HG02970 (cell line): ENCODE results near the gene CSH2.
"Not testable (repeated sequence)": the region's sequence is repeated elsewhere in the genome, so short reads cannot be mapped to it uniquely, and the experiment has no call there.

Experiments
- ATAC-seq: cut with Tn5 transposase; IDR thresholded peaks from one replicate; pipeline ENCODE4 v1.9.1; 2021; ENCODE audit warnings: mild to moderate bottlenecking, moderate library complexity, moderate number of reproducible peaks; ENCODE audit not compliant: unreplicated experiment, low FRiP score

Gene CSH2

DNA sequence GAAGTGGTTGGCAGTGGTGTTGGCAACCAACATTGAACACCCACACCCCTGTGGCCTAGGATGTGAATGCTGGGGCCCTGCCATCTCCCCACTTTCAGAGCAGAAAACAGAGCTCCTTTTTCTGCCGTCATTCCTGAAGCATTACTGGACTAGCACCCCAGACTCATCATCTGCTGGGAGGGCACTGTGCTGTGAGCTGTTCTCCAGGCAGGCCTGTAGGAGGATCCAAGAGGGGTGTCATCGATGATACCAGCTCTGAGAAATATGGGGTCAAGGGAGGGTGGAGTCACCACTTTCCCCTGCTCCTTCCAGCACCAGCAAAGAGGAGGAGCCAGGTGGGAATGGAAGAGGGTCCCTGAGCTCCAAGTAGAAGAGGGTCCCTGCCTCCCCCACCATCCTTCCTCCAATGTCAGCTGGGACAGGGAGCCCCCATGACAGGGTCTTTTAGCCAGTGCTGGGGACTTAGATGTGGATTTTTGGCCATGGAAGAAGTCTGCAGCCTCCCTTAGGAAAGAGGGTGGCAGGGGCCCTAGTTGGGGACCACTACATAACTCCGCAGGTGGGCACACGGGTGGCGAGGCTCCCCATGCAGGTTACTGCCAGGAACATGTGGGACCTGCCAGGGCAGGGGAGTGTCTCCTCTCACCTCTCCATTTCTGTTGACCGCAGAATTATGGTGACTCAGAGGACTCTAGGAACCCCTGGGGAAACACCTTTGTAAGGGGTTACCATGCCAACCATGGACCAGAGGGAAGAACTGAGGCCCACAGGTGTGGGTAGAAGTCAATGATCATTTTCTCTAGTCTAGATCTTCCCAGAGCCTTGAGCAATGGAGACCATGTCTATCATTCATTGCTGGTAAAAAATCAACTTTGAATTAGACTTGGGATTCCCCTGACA is 25.7 kb upstream of the CSH2 start:
- not testable (repeated sequence) for ATAC-seq

DNA sequence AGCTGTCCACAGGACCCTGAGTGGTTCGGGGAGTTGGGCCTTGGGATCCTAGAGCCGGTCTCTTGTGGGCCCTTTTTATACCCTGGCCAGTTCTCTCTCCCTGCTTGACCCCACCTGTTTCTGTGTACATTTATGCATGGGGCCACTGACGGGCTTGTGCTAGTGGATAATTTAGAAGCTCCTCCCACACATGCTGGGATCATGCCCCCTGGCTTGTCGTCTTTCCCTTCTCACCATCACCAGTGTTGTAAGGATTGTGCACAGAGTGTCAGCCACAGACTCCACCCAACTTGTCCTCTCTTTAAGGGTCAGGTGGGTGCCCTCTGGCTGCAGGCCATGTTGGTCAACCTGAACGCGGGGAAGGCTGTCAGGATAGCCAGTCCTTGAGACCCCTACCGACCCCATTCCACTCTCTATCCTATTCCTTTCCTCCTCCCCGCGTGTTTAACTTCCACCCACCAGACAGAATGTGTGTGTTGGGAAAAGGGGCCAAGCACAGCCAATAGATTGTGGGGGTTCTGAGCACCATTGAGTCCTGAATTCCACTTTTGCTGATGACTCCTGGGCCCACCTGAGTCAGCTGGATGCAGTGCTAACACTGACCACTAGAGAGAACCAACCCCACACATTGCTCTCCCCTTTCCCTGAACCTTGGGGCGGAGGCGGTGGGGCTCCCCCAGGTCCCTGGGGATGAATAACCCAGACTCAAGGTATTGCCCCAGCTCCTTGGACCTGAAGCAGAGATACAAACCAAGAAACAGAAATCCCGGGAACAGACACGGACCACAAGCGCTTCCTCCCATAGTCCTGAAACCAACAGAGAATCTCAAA is 23.3 kb upstream of the CSH2 start, which contains the start of gene CSH1:
Gene CSH1, minus strand, starts transcription at position 51 of the 831 bp plus-strand sequence. CDS start 63 bp downstream, outside the sequence.
- not testable (repeated sequence) for ATAC-seq

DNA sequence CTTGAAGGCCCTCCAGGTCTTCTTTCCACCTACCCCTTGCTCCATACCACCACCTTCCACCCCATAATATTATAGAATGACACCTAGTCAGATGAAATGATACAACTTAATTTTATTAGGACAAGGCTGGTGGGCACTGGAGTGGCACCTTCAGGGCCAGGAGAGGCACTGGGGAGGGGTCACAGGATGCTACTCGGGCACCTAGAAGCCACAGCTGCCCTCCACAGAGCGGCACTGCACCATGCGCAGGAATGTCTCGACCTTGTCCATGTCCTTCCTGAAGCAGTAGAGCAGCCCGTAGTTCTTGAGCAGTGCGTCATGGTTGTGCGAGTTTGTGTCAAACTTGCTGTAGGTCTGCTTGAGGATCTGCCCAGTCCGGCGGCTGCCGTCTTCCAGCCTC is 21.3 kb upstream of the CSH2 start:
- not testable (repeated sequence) for ATAC-seq

DNA sequence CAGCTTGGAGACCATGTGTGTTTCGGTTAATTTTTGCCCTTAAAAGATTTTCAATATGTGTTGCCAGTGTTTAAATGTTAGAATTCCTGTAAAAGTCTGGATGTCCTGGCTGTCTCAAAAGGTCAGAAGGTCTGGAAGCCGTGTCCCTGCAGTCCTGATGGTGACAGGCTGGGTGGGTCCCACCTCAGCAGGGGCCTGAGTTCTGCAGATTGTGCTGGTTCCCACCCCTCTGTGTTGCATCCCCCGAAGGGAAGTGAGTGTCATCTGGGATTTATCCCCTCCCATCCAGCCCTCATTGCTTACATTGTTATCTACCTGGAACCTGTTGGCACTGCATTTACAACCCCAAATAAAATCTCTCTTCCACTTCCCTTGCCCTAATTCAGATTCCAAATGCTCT is 20.5 kb upstream of the CSH2 start:
- ATAC-seq, result not testable (repeated sequence)

DNA sequence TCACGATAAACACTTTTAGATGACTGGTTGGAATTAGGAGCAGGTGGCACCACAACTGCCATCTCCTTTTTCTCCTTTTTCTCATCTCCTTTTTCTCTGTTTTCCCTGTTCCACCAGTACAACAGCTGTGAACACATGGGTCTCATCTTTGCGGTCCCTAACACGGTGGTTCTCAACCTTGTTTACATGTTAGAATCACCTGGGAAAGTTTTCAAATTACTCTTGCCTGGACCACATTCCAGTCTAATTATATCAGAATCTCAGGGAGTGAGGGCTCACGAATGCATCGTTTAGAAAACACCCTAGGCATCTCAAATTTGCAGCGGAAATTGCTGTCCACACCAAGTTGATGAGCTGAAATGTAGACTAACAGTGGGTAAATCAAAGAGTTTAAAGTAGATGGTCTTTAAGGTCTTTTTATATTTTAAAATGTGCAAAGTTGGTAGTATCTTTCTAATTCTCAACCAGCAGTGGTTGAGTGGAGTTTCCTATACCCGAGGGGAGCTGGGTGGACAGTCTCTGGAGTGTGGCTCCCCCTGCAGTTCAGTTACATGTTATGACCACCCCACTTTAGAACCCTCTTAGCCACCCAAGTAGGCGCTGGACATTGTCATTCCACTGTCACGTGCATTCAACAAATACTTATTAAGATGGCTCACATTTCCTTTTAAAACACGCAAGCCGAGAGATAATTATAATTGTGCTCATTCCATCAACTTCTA is 19.0 kb upstream of the CSH2 start:
- ATAC-seq, result not testable (repeated sequence)

DNA sequence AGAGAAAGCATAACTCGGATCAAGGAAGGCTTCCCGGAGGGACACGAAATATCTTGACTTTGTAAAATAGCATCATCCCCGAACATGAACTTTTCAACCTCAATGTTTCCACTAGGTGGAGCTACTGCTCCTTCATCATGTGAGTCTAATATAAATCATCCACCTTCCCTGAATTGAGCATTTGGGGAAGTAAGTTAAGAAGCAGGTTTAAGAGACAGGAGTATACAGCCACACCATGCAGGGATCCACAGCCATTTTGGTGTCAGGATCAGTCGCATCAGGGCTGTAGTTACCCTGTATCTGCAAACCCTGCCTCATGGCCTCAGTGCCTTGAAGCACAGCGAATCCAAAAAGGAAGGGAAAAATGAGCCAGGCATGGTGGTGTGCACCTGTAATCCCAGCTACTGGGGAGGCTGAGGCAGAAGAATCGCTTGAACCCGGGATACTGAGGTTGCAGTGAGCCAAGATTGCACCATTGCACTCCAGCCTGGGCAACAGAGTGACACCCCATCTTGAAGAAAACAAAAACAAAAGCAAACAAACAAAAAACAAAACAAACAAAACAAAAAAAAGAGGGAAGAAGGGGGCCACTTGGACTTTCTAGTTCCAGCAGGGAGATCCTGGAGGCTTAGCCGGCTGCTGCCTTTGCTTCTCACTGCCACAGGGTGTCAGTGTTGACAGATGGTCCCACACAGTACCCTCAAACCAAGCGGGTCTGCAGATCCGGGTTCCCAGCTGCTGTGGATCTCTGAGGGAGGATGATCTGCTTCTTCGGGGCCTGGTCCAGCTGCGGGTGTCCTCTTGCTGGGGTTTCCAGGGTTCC is 15.8 kb upstream of the CSH2 start:
- not testable (repeated sequence) for ATAC-seq

DNA sequence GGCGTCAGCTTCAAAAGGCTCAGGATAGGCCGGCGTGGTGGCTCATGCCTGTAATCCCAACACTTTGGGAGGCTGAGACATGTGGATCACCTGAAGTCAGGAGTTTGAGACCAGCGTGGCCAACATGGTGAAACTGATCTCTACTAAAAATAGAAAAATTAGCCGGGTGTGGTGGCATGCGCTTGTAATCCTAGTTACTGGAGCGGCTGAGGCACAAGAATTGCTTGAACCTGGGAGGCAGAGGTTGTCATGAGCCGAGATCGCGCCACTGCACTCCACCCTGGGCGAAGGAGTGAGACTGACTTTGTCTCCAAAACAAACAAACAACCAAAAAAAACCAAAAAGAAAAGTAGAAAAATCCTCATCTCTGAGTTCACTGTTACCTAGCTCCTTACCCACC is 11.6 kb upstream of the CSH2 start:
- ATAC-seq, result not testable (repeated sequence)

DNA sequence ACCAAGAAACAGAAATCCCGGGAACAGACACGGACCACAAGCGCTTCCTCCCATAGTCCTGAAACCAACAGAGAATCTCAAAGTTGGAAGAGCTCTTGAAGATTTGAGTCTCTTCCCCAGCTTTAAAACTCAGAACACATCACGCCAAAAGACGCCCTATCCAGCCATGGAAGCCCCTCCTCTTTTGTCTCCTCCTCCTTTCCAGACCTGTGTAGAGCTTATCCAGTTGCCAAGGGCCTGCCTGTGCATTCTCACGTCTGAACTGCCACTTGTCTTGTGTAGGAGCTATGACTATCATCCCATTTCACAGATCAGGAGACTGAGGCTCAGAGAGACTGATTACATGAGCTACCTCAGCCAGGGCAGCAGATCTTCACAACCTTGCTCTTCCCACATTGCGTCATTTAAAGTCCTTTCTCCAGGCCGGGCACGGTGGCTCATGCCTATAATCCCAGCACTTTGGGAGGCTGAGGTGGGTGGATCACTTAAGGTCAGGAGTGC is 9.2 kb upstream of the CSH2 start:
- not testable (repeated sequence) for ATAC-seq

DNA sequence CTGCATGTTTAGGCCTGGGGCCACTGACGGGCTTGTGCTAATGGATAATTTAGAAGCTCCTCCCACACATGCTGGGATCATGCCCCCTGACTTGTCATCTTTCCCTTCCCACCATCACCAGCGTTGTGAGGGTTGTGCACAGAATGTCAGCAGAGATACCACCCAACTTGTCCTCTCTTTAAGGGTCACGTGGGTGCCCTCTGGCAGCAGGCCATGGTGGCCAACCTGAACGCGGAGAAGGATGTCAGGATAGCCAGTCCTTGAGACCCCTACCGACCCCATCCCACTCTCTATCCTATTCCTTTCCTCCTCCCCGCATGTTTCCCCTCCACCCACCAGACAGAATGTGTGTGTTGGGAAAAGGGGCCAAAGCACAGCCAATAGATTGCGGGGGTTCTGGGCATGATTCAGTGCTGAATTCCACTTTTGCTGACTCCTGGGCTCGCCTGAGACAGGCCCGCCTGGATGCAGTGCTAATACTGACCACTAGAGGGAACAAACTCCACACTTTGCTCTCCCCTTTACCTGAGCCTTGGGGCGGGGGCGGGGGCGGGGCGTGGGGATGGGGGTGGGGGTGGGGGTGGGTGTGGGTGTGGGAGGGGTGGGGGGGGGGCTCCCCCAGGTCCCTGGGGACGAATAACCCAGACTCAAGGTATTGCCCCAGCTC is 8.6 kb upstream of the CSH2 start, which contains the start of gene GH2:
Gene GH2, minus strand, starts transcription at position 10 of the 667 bp plus-strand sequence. CDS start 143 bp downstream, outside the sequence.
- ATAC-seq, result no peak

DNA sequence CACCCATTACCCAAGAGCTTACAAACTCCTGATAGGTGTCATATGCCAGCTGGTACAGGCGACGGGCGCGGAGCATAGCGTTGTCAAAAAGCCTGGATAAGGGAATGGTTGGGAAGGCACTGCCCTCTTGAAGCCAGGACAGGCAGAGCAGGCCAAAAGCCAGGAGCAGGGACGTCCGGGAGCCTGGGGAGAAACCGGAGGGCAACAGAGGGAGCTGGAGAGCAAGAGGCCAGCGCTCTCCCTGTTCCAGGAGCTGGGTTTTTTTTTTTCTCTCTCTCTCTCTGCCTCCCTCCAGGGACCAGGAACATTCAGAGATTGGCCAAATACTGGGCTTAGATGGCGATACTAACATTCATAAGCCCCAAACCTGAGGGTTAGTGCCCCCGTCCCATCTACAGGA is 7.9 kb upstream of the CSH2 start:
- not testable (repeated sequence) for ATAC-seq

DNA sequence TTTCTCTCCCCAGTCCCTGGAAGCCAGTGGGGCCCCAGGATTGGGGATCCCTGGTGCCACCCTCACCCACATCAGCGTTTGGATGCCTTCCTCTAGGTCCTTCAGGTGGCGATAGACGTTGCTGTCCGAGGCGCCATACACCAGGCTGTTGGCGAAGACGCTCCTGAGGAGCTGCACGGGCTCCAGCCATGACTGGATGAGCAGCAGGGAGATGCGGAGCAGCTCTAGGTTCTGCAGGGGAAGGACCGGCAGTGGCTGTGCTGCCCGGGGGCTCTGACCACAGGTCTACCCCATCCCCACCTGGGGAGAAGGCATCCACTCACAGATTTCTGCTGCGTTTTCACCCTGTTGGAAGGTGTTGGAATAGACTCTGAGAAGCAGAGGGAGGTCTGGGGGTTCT is 7.2 kb upstream of the CSH2 start:
- ATAC-seq, result no peak

DNA sequence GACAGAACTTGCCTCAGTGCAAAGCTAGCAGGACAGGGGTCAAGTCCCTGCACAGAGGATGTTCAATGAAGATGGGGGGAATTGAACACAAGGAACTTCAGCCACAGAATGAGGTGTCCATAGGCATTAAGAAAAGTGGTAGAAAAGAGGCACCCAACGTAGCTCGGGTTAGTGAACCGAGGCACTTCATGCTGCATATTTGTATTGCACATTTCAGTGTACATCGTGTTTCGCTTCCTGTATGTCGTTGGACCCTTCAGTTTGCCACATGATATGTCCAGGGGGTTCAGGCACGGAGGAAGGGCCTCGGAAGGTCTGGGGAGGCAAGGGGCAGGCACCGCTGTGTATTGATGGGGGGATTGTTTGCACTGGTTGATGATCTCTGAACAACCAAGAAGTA is 4.9 kb upstream of the CSH2 start:
- ATAC-seq, result not testable (repeated sequence)

DNA sequence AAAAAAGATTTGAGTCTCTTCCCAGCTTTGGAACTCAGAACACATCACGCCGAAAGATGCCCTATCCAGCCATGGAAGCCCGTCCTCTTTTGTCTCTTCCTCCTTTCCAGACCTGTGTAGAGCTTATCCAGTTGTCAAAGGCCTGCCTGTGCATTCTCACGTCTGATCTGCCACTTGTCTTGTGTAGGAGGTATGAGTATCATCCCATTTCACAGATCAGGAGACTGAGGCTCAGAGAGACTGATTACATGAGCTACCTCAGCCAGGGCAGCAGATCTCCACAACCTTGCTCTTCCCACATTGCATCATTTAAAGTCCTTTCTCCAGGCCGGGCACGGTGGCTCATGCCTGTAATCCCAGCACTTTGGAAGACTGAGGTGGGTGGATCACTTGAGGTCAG is 1.2 kb upstream of the CSH2 start:
- not testable (repeated sequence) for ATAC-seq

DNA sequence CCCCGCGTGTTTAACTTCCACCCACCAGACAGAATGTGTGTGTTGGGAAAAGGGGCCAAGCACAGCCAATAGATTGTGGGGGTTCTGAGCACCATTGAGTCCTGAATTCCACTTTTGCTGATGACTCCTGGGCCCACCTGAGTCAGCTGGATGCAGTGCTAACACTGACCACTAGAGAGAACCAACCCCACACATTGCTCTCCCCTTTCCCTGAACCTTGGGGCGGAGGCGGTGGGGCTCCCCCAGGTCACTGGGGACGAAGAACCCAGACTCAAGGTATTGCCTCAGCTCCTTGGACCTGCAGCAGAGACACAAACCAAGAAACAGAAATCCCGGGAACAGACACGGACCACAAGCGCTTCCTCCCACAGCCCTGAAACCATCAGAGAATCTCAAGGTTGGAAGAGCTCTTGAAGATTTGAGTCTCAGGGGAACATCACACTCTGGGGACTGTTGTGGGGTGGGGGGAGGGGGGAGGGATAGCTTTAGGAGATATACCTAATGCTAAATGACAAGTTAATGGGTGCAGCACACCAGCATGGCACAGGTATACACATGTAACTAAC is 667 bp upstream of the CSH2 start:
- ATAC-seq, result not testable (repeated sequence)

DNA sequence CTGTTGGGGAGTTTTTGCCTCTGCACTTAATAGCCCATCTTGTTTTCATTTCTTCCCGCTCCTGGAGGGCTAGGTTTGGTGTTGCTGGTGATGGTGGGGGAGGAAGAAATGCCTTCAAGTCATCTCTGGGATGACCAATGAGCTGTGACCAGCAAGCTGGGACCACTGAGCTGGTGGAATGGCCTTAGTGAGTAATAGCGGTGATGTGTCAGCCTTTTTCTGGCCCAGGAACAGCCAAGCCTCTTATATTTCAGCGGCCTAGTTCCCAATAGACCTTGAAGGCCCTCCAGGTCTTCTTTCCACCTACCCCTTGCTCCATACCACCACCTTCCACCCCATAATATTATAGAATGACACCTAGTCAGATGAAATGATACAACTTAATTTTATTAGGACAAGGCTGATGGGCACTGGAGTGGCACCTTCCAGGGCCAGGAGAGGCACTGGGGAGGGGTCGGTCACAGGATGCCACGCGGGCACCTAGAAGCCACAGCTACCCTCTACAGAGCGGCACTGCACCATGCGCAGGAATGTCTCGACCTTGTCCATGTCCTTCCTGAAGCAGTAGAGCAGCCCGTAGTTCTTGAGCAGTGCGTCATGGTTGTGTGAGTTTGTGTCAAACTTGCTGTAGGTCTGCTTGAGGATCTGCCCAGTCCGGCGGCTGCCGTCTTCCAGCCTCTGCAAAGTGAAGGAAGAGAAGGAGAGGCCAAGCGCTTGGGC is 1.7 kb downstream of the CSH2 start:
- not testable (repeated sequence) for ATAC-seq

DNA sequence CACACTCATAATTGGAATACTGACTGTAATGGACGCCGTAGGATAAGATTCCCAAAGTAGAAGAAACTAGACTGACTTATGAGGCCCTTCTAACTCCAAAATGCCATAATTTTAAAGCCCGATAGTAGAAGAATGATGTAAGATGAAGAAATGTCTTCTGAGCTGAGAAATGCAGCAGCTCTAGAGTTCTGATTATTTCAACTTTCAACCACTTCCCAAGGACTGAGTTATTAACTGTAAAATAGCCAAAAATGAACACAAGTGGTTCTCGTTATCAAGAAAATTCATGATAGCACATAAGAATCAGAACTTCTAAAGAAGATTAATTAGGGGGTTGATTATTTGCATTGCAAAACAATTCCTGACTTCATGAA is 3.2 kb downstream of the CSH2 start:
- ATAC-seq, result not testable (repeated sequence)

DNA sequence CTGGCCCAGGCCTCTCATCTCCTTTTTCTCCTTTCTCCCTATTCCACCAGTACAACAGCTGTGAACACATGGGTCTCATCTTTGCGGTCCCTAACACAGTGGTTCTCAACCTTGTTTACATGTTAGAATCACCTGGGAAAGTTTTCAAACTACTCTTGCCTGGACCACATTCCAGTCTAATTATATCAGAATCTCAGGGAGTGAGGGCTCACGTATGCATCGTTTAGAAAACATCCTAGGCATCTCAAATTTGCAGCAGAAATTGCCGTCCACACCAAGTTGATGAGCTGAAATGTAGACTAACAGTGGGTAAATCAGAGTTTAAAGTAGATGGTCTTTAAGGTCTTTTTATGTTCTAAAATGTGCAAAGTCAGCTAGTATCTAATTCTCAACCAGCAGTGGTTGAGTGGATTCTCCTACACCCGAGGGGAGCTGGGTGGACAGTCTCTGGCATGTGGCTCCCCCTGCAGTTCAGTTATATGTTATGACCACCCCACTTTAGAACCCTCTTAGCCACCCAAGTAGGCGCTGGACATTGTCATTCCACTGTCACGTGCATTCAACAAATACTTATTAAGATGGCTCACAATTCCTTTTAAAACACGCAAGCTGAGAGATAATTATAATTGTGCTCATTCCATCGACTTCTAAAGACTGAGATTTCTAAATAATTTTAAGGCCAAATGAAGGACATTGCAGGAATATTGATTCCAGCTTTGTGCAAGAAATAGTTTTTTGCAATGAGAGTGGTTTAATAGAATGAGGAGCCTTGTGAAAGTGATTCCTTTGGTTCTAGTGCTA is 3.8 kb downstream of the CSH2 start:
- not testable (repeated sequence) for ATAC-seq
